Tibial nerve (tissue), 4 donors: ENCODE measurements around the gene GATA5. TPM values are rescaled to one million over a fixed set of nuclear protein-coding genes. Genes with fewer than 3 reads are reported as not detected.
"Not testable (repeated sequence)": the region's sequence is repeated elsewhere in the genome, so short reads cannot be mapped to it uniquely, and the experiment has no call there.

Experiments
- DNase-seq, 2 donors: peaks; one replicate each; pipeline ENCODE4 v3.0.0-alpha.2; 2019; ENCODE audit warnings: low spot score in 2 of 2
- H3K27ac ChIP-seq, 4 donors: fragments of 200-600 bp; sonication (generic) in 3 of 4; one replicate each; pipeline ENCODE4 v1.5.1; 2017 to 2019; ENCODE audit warnings: mild to moderate bottlenecking in 1 of 4
- H3K27me3 ChIP-seq, 2 donors: fragments of 200-600 bp; sonication (generic) in 1 of 2; one replicate each; pipeline versions ENCODE4 v1.5.1 to v1.6.0; 2017 to 2019
- H3K36me3 ChIP-seq, 3 donors: fragments of 200-600 bp; sonication (generic); one replicate each; pipeline ENCODE4 v1.5.1; 2018 to 2019
- H3K4me1 ChIP-seq, 4 donors: fragments of 200-600 bp; sonication (generic) in 3 of 4; one replicate each; pipeline ENCODE4 v1.5.1; 2017 to 2019
- H3K4me3 ChIP-seq, 4 donors: fragments of 200-600 bp; sonication (generic) in 3 of 4; one replicate each; pipeline ENCODE4 v1.5.1; 2017 to 2019; ENCODE audit warnings: mild to moderate bottlenecking in 1 of 4, moderate library complexity in 1 of 4
- H3K9me3 ChIP-seq, 4 donors: fragments of 200-600 bp; sonication (generic) in 3 of 4; one replicate each; pipeline ENCODE4 v1.5.1; 2017 to 2019
- CTCF ChIP-seq, 5 experiments: fragments of 200-600 bp in 3 of 5; fragments of 450-650 bp in 2 of 5; sonication (generic) in 3 of 5; IDR thresholded peaks; one replicate each; pipeline ENCODE4 v1.5.1; 2016 to 2019; ENCODE audit warnings: antibody characterized with exemption in 5 of 5, mild to moderate bottlenecking in 3 of 5, moderate library complexity in 2 of 5
- EP300 ChIP-seq, 2 donors: sonication (generic); formaldehyde crosslinking; IDR thresholded peaks; one replicate each; pipeline ENCODE4 v1.6.1; 2017; ENCODE audit warnings: antibody characterized with exemption in 2 of 2, mild to moderate bottlenecking in 1 of 2
- POLR2A ChIP-seq, 2 donors: fragments of 450-650 bp; IDR thresholded peaks; one replicate each; pipeline ENCODE4 v1.6.1; 2017; ENCODE audit warnings: antibody characterized with exemption in 2 of 2, mild to moderate bottlenecking in 2 of 2, moderate library complexity in 2 of 2
- WGBS, 2 donors: methylation state at CpG; one replicate each; pipeline ENCODE4 v1.1.5; 2018; 5-methylcytosine and 5-hydroxymethylcytosine counted together
- total RNA-seq, 4 donors: library from RNA; depleted of rRNA; stranded (reverse); fragments of >200 nt; gene quantifications; one replicate each; pipeline ENCODE4 v1.1.0, GENCODE V29; 2016

GATA5 gene
- total RNA-seq, 4 donors from 2014 or later = 0.20 TPM; not detected in 3

GRCh38 chr20:62493886-62494285, 18.1 kb upstream of the GATA5 start:
- 92 to 96% methylated on average over 7 to 8 of the region's 10 CpGs for WGBS, 2 donors
- TF ChIP-seq CTCF (IDR thresholded peaks at IDR 0.05) (no peak), POLR2A (IDR thresholded peaks at IDR 0.05) (no peak), EP300 (IDR thresholded peaks at IDR 0.05) (no peak)
- no peak overlapping the region for H3K27ac ChIP-seq
- H3K36me3 ChIP-seq = no peaks in the 10 kb centered on the region
- H3K27me3 ChIP-seq = peaks cover 0 to 54% of the 10 kb centered on the region in 2 donors
- peaks cover 0 to 23% (median 4%) of the 10 kb centered on the region in 4 donors for H3K4me1 ChIP-seq
- DNase-seq = no peak
- no peaks in the 10 kb centered on the region for H3K9me3 ChIP-seq
- no peak overlapping the region for H3K4me3 ChIP-seq

- H3K4me1 ChIP-seq = peaks cover 0 to 23% (median 4%) of the 10 kb centered on the region in 4 donors
- no peak for DNase-seq
- H3K36me3 ChIP-seq = no peaks in the 10 kb centered on the region
- TF ChIP-seq EP300 (IDR thresholded peaks at IDR 0.05) = no peak
- no peak overlapping the region for H3K4me3 ChIP-seq
- no peaks in the 10 kb centered on the region for H3K9me3 ChIP-seq
- no peak overlapping the region for H3K27ac ChIP-seq
- peaks cover 0 to 59% of the 10 kb centered on the region in 2 donors for H3K27me3 ChIP-seq
- 75 to 78% methylated on average over 11 to 15 of the region's 15 CpGs for WGBS, 2 donors
These were observed 17.6 kb upstream of the GATA5 start for GRCh38 chr20:62493253-62493885.

GRCh38 chr20:62492711-62493110, 16.9 kb upstream of the GATA5 start:
- Histone ChIP-seq H3K36me3 (no peaks in the 10 kb centered on the region), H3K4me1 (peaks cover 0 to 23% (median 4%) of the 10 kb centered on the region in 4 donors), H3K9me3 (no peaks in the 10 kb centered on the region), H3K27me3 (peaks cover 0 to 66% of the 10 kb centered on the region in 2 donors), H3K4me3 (no peak overlapping the region), H3K27ac (no peak overlapping the region)
- TF ChIP-seq POLR2A (IDR thresholded peaks at IDR 0.05) (no peak), EP300 (IDR thresholded peaks at IDR 0.05) (no peak), CTCF (IDR thresholded peaks at IDR 0.05) (no peak)
- WGBS, 2 donors = 80 to 96% methylated on average over 4 to 8 of the region's 10 CpGs
- no peak for DNase-seq

- WGBS, 2 donors = 64 to 72% methylated on average over 4 of the region's 4 CpGs
- DNase-seq, H3K36me3 ChIP-seq, H3K9me3 ChIP-seq, H3K27ac ChIP-seq, H3K4me1 ChIP-seq, H3K4me3 ChIP-seq: not testable (repeated sequence)
- peaks cover 0 to 69% of the 10 kb centered on the region in 2 donors for H3K27me3 ChIP-seq
These were observed 15.0 kb upstream of the GATA5 start for GRCh38 chr20:62490783-62491182.

GRCh38 chr20:62489932-62490263, 14.1 kb upstream of the GATA5 start:
- H3K9me3 ChIP-seq = no peaks in the 10 kb centered on the region
- no peak overlapping the region for H3K4me3 ChIP-seq
- DNase-seq = no peak
- TF ChIP-seq POLR2A (IDR thresholded peaks at IDR 0.05) (no peak), EP300 (IDR thresholded peaks at IDR 0.05) (no peak), CTCF (IDR thresholded peaks at IDR 0.05) (no peak)
- 75 to 84% methylated on average over 8 of the region's 8 CpGs for WGBS, 2 donors
- H3K36me3 ChIP-seq = no peaks in the 10 kb centered on the region
- no peaks in the 10 kb centered on the region for H3K4me1 ChIP-seq
- H3K27me3 ChIP-seq = peaks cover 0 to 69% of the 10 kb centered on the region in 2 donors
- H3K27ac ChIP-seq = no peak overlapping the region

- Histone ChIP-seq H3K4me1 (no peaks in the 10 kb centered on the region), H3K4me3 (no peak overlapping the region), H3K9me3 (no peaks in the 10 kb centered on the region), H3K27ac (no peak overlapping the region), H3K27me3 (peaks cover 0 to 72% of the 10 kb centered on the region in 2 donors), H3K36me3 (no peaks in the 10 kb centered on the region)
- no peak for TF ChIP-seq EP300 (IDR thresholded peaks at IDR 0.05)
- no peak for TF ChIP-seq CTCF (IDR thresholded peaks at IDR 0.05)
- no peak for DNase-seq
- 71 to 77% methylated on average over 17 to 18 of the region's 18 CpGs for WGBS, 2 donors
These were observed 13.6 kb upstream of the GATA5 start for GRCh38 chr20:62489186-62489931.
